Neural progenitor cell (in vitro differentiated cells): ENCODE measurements around the gene LAMA2. TPM values are rescaled to one million over a fixed set of nuclear protein-coding genes. Genes with fewer than 3 reads are reported as not detected.
A peak's percentile ranks its signal among the peaks of the same experiment; 100 is the strongest.

Experiments used
- DNase-seq: peaks from one replicate; pipeline ENCODE4 v3.0.0-alpha.2; 2016; ENCODE audit warnings: low spot score
- H2AFZ ChIP-seq: fragments of 200-600 bp; sonication (generic); replicated peaks from 2 replicates; pipeline ENCODE4 v1.6.1; 2016; ENCODE audit warnings: antibody characterized with exemption
- H3F3A ChIP-seq: fragments of 200-600 bp; sonication (generic); 2 replicates; pipeline ENCODE4 v1.6.1; 2016; ENCODE audit warnings: antibody characterized with exemption, low read depth
- H3K27ac ChIP-seq: fragments of 200-600 bp; sonication (generic); 2 replicates; pipeline ENCODE4 v1.5.1; 2016; ENCODE audit warnings: mild to moderate bottlenecking
- H3K27me3 ChIP-seq: fragments of 200-600 bp; sonication (generic); 2 replicates; pipeline ENCODE4 v1.6.1; 2016; ENCODE audit warnings: mild to moderate bottlenecking, moderate library complexity
- H3K36me3 ChIP-seq: fragments of 200-600 bp; sonication (generic); 2 replicates; pipeline ENCODE4 v1.5.1; 2016
- H3K4me1 ChIP-seq: fragments of 200-600 bp; sonication (generic); 2 replicates; pipeline ENCODE4 v1.6.1; 2016; ENCODE audit warnings: mixed run types
- H3K4me2 ChIP-seq: fragments of 200-600 bp; sonication (generic); 2 replicates; pipeline ENCODE4 v1.6.1; 2016
- H3K4me3 ChIP-seq: fragments of 200-600 bp; sonication (generic); 2 replicates; pipeline ENCODE4 v1.5.1; 2016
- H3K79me2 ChIP-seq: fragments of 200-600 bp; sonication (generic); 2 replicates; pipeline ENCODE4 v1.6.1; 2016; ENCODE audit warnings: low read depth
- H3K9ac ChIP-seq: fragments of 200-600 bp; sonication (generic); 2 replicates; pipeline ENCODE4 v1.6.1; 2016
- H3K9me3 ChIP-seq: fragments of 200-600 bp; sonication (generic); 2 replicates; pipeline ENCODE4 v1.5.1; 2016; ENCODE audit warnings: low read depth
- H4K20me1 ChIP-seq: fragments of 200-600 bp; sonication (generic); 2 replicates; pipeline ENCODE4 v1.6.1; 2016; ENCODE audit warnings: low read depth
- H3K27ac Mint-ChIP-seq: 3 replicates; pipeline ENCODE4 v1.8.0; 2021; ENCODE audit warnings: mixed read lengths
- H3K27me3 Mint-ChIP-seq: 2 replicates; pipeline ENCODE4 v1.8.0; 2022; ENCODE audit warnings: low read depth, mild to moderate bottlenecking, inconsistent platforms, moderate library complexity, mixed read lengths; ENCODE audit not compliant: insufficient read depth
- H3K36me3 Mint-ChIP-seq: 3 replicates; pipeline ENCODE4 v1.8.0; 2021; ENCODE audit warnings: mixed read lengths
- H3K4me1 Mint-ChIP-seq: 3 replicates; pipeline ENCODE4 v1.8.0; 2021; ENCODE audit warnings: mixed read lengths
- H3K4me3 Mint-ChIP-seq: 3 replicates; pipeline ENCODE4 v1.8.0; 2021; ENCODE audit warnings: mild to moderate bottlenecking, moderate library complexity, mixed read lengths
- H3K9me3 Mint-ChIP-seq: 3 replicates; pipeline ENCODE4 v1.8.0; 2020; ENCODE audit warnings: mixed read lengths
- CTCF ChIP-seq: fragments of 200-600 bp; sonication (generic); IDR thresholded peaks from 2 replicates; pipeline ENCODE4 v1.5.1; 2017; ENCODE audit warnings: antibody characterized with exemption, mild to moderate bottlenecking
- EZH2 ChIP-seq: fragments of 200-600 bp; sonication (generic); IDR thresholded peaks from 2 replicates; pipeline ENCODE4 v1.6.1; 2017; ENCODE audit warnings: antibody characterized with exemption, mild to moderate bottlenecking, moderate library complexity
- EZH2phosphoT487 ChIP-seq: fragments of 200-600 bp; sonication (generic); IDR thresholded peaks from 2 replicates; pipeline ENCODE4 v1.6.1; 2017; ENCODE audit warnings: antibody characterized with exemption
- total RNA-seq: library from RNA; depleted of rRNA; stranded (reverse); fragments of >200 nt; gene quantifications from 2 replicates; pipeline ENCODE4 v1.2.3, GENCODE V29; 2015; ENCODE audit warnings: low replicate concordance

The LAMA2 gene
- total RNA-seq, 1 donor from 2014 or later, result 1.5 TPM

GRCh38 chr6:129240492-129240853, 357.5 kb downstream of the LAMA2 start:
- H3K9me3 Mint-ChIP-seq, result no peaks in the 10 kb centered on the region
- peaks cover under 1% of the 10 kb centered on the region for H3K4me1 Mint-ChIP-seq
- H3K27me3 ChIP-seq, result no peaks in the 10 kb centered on the region
- H3K4me1 ChIP-seq, result no peaks in the 10 kb centered on the region
- no peaks in the 10 kb centered on the region for H3K36me3 ChIP-seq
- no peaks in the 10 kb centered on the region for H3K36me3 Mint-ChIP-seq
- H3K9ac ChIP-seq, result no peak overlapping the region
- no peak overlapping the region for H3K4me3 Mint-ChIP-seq
- no peak overlapping the region for H3K27ac Mint-ChIP-seq
- H2AFZ ChIP-seq, result no peak overlapping the region
- no peak overlapping the region for H3K4me2 ChIP-seq
- no peak for DNase-seq
- no peaks in the 10 kb centered on the region for H4K20me1 ChIP-seq
- TF ChIP-seq CTCF (no peak), EZH2 (no peak), EZH2phosphoT487 (no peak)
- H3K27ac ChIP-seq, result no peak overlapping the region
- no peak overlapping the region for H3K4me3 ChIP-seq
- H3K79me2 ChIP-seq, result no peaks in the 10 kb centered on the region
- no peaks in the 10 kb centered on the region for H3K9me3 ChIP-seq
- H3F3A ChIP-seq, result no peaks in the 10 kb centered on the region
- no peaks in the 10 kb centered on the region for H3K27me3 Mint-ChIP-seq

- Mint-ChIP-seq H3K27me3 (no peaks in the 10 kb centered on the region), H3K36me3 (no peaks in the 10 kb centered on the region), H3K9me3 (no peaks in the 10 kb centered on the region), H3K27ac (no peak overlapping the region), H3K4me3 (no peak overlapping the region), H3K4me1 (no peaks in the 10 kb centered on the region)
- Histone ChIP-seq H3K9me3 (no peaks in the 10 kb centered on the region), H3K27ac (no peak overlapping the region), H3K79me2 (no peaks in the 10 kb centered on the region), H2AFZ (no peak overlapping the region), H3K36me3 (no peaks in the 10 kb centered on the region), H3F3A (no peaks in the 10 kb centered on the region), H4K20me1 (no peaks in the 10 kb centered on the region), H3K9ac (no peak overlapping the region), H3K4me1 (no peaks in the 10 kb centered on the region), H3K4me2 (no peak overlapping the region), H3K4me3 (no peak overlapping the region), H3K27me3 (no peaks in the 10 kb centered on the region)
- no peak for DNase-seq
- TF ChIP-seq EZH2 (no peak), EZH2phosphoT487 (no peak), CTCF (no peak)
Observed at GRCh38 chr6:129242546-129242945, 359.6 kb downstream of the LAMA2 start.

- Mint-ChIP-seq H3K27me3 (no peaks in the 10 kb centered on the region), H3K36me3 (no peaks in the 10 kb centered on the region), H3K4me3 (no peak overlapping the region), H3K27ac (no peak overlapping the region), H3K4me1 (no peaks in the 10 kb centered on the region), H3K9me3 (no peaks in the 10 kb centered on the region)
- TF ChIP-seq CTCF (no peak), EZH2phosphoT487 (no peak), EZH2 (no peak)
- no peak for DNase-seq
- Histone ChIP-seq H3K9ac (no peak overlapping the region), H3K4me3 (no peak overlapping the region), H3F3A (no peaks in the 10 kb centered on the region), H2AFZ (no peak overlapping the region), H3K27ac (no peak overlapping the region), H3K9me3 (no peaks in the 10 kb centered on the region), H3K27me3 (no peaks in the 10 kb centered on the region), H3K36me3 (no peaks in the 10 kb centered on the region), H3K79me2 (no peaks in the 10 kb centered on the region), H3K4me2 (no peak overlapping the region), H4K20me1 (no peaks in the 10 kb centered on the region), H3K4me1 (no peaks in the 10 kb centered on the region)
Observed at GRCh38 chr6:129243377-129243776, 360.4 kb downstream of the LAMA2 start.

GRCh38 chr6:129248946-129249345, 366.0 kb downstream of the LAMA2 start:
- no peaks in the 10 kb centered on the region for H3K36me3 ChIP-seq
- no peak overlapping the region for H3K4me3 Mint-ChIP-seq
- H3K4me1 Mint-ChIP-seq, result peaks cover 5% of the 10 kb centered on the region
- H2AFZ ChIP-seq, result no peak overlapping the region
- no peaks in the 10 kb centered on the region for H4K20me1 ChIP-seq
- no peaks in the 10 kb centered on the region for H3K27me3 ChIP-seq
- H3K4me1 ChIP-seq, result no peaks in the 10 kb centered on the region
- H3F3A ChIP-seq, result no peaks in the 10 kb centered on the region
- H3K36me3 Mint-ChIP-seq, result no peaks in the 10 kb centered on the region
- peak; percentile 47 for DNase-seq
- no peak overlapping the region for H3K9ac ChIP-seq
- no peak overlapping the region for H3K27ac Mint-ChIP-seq
- no peaks in the 10 kb centered on the region for H3K9me3 ChIP-seq
- no peaks in the 10 kb centered on the region for H3K27me3 Mint-ChIP-seq
- H3K27ac ChIP-seq, result no peak overlapping the region
- no peak overlapping the region for H3K4me3 ChIP-seq
- TF ChIP-seq EZH2 (no peak), EZH2phosphoT487 (no peak), CTCF (no peak)
- H3K9me3 Mint-ChIP-seq, result no peaks in the 10 kb centered on the region
- no peak overlapping the region for H3K4me2 ChIP-seq
- H3K79me2 ChIP-seq, result no peaks in the 10 kb centered on the region
